GM10266 (cell line): ENCODE measurements around the gene GPA33.

Experiments
- DNase-seq: peaks from one replicate; pipeline ENCODE4 v3.0.0; 2012; ENCODE audit errors: extremely low spot score
- CTCF ChIP-seq: IDR thresholded peaks from 2 replicates; pipeline ENCODE4 v1.5.1; 2012; ENCODE audit warnings: mild to moderate bottlenecking, low read depth; ENCODE audit not compliant: control insufficient read depth, insufficient read depth; ENCODE audit errors: missing control alignments

GPA33 gene

DNA sequence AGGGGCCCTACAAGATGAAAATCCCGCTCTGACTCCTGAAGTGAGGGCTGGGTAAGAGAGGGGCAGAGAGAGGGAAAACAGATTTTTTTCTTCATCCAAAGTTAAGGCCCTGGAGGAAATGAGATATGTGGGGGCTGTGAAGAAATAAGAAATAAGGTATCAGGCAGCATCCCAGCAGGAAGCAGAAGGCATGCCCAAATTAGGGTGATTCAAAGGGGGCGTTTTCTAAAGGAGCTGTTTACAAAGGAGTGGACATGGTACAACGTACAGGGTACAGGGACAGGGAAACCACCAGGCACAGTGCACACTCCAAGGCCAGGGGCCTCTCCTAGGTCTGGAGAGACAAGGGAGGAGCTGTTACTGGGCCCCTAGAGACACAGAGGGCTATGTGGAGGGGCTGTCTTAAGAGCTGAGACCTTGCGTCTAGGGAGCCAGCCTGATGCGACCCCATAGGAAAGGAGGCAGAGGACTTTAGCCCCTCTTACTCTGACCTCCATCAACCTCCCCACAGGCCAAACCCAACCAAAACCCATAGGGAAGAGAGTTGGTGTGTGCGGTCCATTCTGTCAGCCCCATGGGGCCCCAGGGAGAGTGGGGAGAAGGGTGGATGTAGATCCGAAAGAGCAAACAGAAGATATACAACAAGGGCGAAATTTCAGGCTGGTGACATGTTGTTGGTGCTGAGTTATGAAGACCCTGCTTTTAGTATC lies 42.3 kb upstream of the GPA33 start:
- no peak for DNase-seq
- TF ChIP-seq CTCF: no peak

- DNase-seq: no peak
- no peak for TF ChIP-seq CTCF
Observed at GRCh38 chr1:167130829-167131510, 40.8 kb upstream of the GPA33 start.

- DNase-seq: no peak
- no peak for TF ChIP-seq CTCF
Observed at GRCh38 chr1:167128261-167129227, 38.4 kb upstream of the GPA33 start.

- TF ChIP-seq CTCF: no peak
- DNase-seq: no peak
Observed at GRCh38 chr1:167127661-167128060, 37.5 kb upstream of the GPA33 start.

DNA sequence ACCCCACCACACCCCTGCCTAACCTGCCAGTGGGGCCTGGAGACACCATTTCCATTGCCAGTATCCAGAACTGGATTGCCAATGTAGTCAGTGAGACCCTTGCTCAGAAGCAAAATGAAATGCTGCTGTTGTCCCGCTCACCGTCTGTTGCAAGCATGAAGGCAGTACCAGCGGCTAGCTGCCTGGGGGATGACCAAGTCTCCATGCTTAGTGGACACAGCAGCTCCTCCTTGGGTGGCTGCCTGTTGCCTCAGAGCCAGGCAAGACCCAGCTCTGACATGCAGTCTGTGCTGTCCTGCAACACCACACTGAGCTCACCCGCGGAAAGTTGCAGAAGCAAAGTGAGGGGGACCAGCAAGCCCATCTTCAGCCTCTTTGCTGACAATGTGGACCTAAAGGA lies 37.1 kb upstream of the GPA33 start:
- no peak for TF ChIP-seq CTCF
- DNase-seq: no peak

DNA sequence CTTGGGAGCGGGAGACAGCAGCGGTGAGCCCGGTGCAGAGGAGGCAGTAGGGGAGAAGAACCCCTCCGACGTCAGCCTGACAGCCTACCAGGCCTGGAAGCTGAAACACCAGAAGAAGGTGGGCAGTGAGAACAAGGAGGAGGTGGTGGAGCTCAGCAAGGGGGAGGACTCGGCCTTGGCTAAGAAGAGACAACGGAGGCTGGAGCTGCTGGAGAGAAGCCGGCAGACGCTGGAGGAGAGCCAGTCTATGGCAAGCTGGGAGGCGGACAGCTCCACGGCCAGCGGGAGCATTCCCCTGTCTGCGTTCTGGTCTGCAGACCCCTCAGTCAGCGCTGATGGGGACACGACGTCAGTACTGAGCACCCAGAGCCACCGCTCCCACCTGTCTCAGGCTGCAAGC lies 36.6 kb upstream of the GPA33 start:
- TF ChIP-seq CTCF: no peak
- no peak for DNase-seq
